AG09319 (cell line): ENCODE data around the gene DIAPH2.

Experiments
- DNase-seq: peaks from one replicate; pipeline ENCODE4 v3.0.0-alpha.2; 2010; ENCODE audit warnings: low read depth; ENCODE audit errors: extremely low read depth
- CTCF ChIP-seq: IDR thresholded peaks from 2 replicates; pipeline ENCODE4 v1.5.1; 2011; ENCODE audit warnings: low read depth, mild to moderate bottlenecking, inconsistent platforms, low read length, moderate library complexity

Gene DIAPH2

GRCh38 chrX:97636473-97637140 is 952.0 kb downstream of the DIAPH2 start:
- no peak for TF ChIP-seq CTCF
- DNase-seq: no peak

- DNase-seq: no peak
- TF ChIP-seq CTCF: no peak
Measured at GRCh38 chrX:97637289-97637688, 952.6 kb downstream of the DIAPH2 start.

- no peak for DNase-seq
Measured at GRCh38 chrX:97638621-97639020, 954.0 kb downstream of the DIAPH2 start.

GRCh38 chrX:97639526-97639925 is 954.9 kb downstream of the DIAPH2 start:
- no peak for DNase-seq
- no peak for TF ChIP-seq CTCF

More at GRCh38 chrX:97638621-97639020, 954.0 kb downstream of the DIAPH2 start:
- TF ChIP-seq CTCF: no peak
